Amniotic stem cell (primary cell): ENCODE data around the gene PDE9A.
"Not testable (repeated sequence)": the region's sequence is repeated elsewhere in the genome, so short reads cannot be mapped to it uniquely, and the experiment has no call there.

Source experiments
- DNase-seq: peaks from one replicate; lab custom pipeline; 2025; lab: John Stamatoyannopoulos, UW

PDE9A gene

GRCh38 chr21:42624095-42624790, 29.2 kb upstream of the PDE9A start:
- no peak for DNase-seq

GRCh38 chr21:42624936-42625335, 28.5 kb upstream of the PDE9A start:
- DNase-seq, result no peak

GRCh38 chr21:42626171-42626570, 27.2 kb upstream of the PDE9A start:
- no peak for DNase-seq

DNA sequence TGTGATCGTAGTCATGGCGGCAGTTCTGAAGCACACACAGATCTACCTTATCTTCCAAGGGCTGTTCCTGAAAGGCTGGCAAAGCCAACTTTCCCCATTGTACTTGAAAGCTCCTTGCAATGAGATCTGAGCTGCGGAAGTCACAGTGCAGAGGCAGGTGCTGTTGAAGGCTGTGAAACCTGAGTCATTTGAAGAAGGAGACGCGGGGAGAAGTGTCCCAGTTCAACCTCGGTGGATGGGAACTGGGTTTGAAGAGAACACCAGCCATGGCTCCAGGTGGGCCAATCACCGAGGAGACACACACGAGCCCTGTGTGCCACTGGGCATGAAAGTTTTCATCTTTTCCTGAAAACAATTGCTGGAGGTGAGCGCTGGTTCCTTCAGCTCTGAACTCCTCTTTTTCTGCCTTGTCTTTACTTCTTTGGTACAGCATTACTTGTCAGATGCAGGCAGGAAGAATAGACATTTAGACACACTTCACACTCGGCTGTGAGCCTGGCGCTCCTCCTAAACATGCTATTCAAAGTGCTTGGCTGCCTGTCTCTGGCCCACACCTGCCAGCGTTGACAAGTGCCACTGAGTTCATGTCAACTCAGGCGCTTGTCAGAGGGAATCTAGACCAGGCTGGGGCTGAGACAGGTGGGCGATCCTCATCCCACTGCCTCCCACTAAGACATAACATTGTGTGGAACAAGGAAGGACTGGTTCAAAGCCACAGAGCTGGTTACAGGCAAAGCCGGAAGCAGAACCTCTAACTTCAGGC, 25.7 kb upstream of the PDE9A start:
- no peak for DNase-seq

DNA sequence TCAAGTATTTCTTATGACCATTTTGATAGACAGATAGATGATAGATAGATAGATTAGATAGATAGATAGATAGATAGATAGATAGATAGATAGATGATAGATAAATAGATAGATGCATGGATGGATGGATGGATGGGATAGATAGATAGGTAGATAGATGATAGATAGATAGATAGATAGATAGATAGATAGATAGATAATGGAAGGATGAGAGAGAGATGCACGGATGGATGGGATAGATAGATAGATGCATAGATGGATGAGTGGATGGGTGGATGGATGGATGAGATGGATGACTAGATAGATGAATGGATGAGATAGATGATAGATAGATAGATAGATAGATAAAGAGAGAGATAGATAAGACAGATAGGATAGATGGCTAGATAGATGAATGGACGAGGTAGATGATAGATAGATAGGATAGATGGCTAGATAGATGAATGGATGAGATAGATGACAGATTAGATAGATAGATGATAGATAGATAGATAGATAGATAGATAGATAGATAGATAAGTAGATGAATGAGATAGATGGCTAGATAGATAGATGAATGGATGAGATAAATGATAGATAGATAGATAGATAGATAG, 24.9 kb upstream of the PDE9A start:
- not testable (repeated sequence) for DNase-seq

DNA sequence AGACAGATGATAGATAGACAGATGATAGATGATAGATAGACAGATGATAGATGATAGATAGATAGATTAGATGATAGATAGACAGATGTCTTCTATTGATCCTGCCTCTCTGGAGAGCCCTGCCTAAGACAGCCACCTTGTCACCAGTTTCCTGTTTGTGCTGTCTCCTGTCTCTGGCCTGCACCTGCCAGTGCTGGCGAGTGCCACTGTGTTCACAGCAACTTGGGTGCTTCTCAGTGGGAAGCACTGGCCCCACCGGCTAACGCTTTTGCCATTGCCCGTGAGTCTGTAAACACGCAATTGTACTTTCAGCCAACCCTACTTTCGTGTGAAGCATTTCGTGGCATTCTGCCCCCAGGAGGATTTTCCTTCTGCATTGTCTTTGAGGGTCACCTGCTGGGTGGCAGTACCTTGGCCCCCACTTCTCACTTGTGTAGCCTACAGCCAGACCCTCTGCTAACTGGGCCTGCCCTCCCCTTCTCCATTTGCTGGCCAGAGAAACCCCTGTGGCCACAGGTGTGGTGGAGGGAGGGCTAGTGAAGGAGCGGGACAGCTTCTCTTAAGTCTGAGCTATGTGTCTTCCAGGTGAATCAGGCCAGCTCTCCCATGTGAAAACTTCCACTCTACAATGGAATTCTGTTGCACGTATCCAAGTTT, 23.4 kb upstream of the PDE9A start:
- DNase-seq, result no peak

GRCh38 chr21:42630626-42631025, 22.8 kb upstream of the PDE9A start:
- DNase-seq, result no peak

- DNase-seq, result no peak
Observed at GRCh38 chr21:42631142-42631541, 22.3 kb upstream of the PDE9A start.

DNA sequence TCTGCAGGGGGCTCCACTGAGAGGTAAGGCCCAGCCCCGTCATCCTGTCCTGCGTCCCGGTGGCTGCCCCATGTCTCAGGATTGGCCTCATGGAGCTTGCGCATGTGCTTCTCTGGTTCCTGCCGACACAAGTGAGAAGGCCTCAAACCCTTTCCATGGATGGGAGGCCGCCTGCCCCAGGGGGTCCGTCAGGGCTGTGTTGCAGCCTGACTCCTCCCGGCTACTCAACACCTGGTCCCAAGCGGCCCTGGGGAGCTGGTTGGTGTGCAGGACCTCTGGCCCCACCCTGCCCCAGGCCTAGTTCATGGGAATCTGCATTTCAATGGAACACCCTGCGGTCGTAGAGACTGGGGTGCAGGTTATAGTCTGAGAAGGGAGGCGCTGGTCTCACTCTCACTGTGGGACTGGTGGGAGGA, 21.1 kb upstream of the PDE9A start:
- no peak for DNase-seq

DNA sequence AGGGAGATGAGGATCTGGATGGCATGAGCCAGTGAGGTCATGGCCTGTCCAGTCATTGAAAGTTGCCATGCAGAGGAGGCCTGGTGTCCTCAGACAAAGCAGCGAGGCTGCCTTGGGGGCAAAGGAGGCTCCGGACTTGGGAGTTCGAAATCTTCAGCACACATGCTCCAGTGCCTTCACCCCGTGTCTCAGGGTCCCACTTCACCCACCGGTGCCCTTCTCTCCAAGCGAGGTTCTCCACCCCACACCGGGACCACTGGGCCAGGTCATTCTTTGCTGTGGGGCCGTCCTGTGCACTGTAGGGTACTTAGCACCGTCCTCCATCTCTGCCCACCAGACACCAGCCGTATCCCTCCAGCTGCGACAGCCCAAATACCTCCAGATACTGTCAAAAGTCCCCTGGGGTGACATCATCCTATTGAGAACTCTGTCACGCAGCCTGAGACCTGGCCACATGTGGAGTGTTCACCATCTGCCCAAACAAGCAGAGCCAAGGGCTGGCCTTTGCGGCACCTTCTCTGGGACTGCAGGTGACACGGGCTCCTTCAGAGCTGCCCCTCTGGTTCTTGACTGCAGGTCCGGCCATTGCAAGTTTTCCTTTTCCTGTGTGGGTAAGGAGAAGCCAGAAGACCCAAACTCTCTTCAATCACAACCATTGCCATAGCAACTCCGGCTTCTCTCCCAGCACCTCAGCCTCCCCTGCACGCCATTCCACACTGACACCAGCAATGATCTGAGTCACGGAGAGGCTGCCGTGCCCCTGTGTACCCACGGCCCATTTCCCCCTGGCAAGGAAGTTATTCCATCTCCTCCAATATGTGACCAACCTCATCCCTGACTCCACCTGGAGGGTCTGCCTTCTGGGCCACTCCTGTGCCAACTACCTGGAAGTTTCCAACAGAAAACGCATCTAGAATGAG, 20.4 kb upstream of the PDE9A start:
- no peak for DNase-seq

DNA sequence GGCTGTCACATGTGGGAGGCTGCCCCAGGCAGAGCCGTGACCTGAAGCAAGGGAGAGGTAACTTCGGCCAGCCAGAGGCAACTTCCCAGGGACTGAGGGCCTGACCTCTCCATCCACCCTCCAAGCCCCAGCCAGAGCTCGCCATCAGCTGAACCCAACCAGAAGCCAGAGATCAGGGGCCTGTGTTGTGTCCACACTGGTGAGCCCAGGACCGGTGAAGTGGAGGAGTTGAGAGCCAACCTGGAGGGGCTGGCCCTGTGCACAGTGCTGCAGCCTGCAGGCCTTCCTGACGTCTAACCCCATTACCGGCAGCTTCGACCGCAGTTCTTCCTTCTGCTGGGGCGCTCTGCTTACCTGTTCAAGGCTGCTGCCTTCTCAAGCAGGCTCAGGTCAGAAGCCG, 19.6 kb upstream of the PDE9A start:
- DNase-seq, result no peak

GRCh38 chr21:42635848-42636519, 17.4 kb upstream of the PDE9A start:
- DNase-seq, result no peak

GRCh38 chr21:42636520-42637266, 16.7 kb upstream of the PDE9A start:
- no peak for DNase-seq

- DNase-seq, result no peak
Observed at GRCh38 chr21:42637267-42638041, 16.0 kb upstream of the PDE9A start.

GRCh38 chr21:42638266-42638863, 15.1 kb upstream of the PDE9A start:
- no peak for DNase-seq

- DNase-seq, result no peak
Observed at GRCh38 chr21:42639646-42640152, 13.7 kb upstream of the PDE9A start.

GRCh38 chr21:42640486-42640885, 12.9 kb upstream of the PDE9A start:
- no peak for DNase-seq

DNA sequence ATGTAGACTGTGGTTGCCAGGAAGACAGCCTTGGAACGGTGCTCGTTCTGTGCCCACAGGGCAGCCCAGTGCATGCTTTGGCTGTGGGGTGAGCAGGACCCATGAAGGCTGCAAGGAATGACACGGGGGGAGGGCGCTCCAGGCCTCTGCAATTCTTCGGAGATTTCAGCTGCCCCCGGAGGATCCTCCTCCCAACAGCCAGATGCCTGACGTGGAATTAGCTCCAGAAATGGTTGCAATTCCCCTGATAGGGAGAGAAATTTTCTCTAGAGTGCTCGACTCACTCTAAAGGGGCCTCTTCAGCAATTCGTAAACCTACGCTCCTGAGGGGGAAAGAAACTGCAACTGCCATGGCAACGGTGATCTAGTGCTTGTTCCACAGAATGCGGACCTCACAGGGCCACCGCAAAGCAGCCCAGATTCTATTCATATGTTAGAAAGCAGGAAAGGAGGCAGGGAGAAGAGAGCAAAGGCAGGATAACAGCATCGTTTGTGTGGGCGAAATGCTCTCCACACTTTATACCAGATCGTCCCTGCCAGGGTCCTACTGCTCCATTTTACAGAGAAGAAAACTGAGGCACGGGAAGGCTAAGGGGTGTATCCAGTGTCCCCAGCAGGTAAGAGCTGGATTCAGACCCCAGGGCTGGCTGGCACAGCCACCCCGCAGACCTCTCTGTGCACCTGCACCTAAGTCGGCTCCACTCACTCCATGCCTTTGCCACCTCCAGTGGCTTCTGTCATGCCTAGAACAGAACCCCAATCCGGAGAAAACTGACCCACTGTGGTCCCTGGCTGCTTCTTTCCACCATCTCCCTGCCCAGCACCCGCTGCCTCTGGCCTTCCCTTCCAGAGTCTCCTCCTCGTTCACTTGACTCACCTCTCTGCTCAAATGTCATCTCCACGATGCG, 11.9 kb upstream of the PDE9A start:
- no peak for DNase-seq
